PC-9 (cell line): Measurements from ENCODE around the gene DGCR2. TPM values are rescaled to one million over a fixed set of nuclear protein-coding genes. Genes with fewer than 3 reads are reported as not detected.

Experiments
- BruUV-seq: library from RNA; stranded (reverse); fragments of 400-500 nt; replicated peaks from 2 replicates; lab custom pipeline; 2021; lab: Mats Ljungman, UMichigan
- CTCF ChIA-PET: fragments of 300-600 bp; sonication (Branson Sonifier 250); formaldehyde crosslinking; loops from one replicate; lab custom pipeline; 2022; ENCODE audit warnings: antibody characterized with exemption; lab: Charles Lee
- POLR2A ChIA-PET: fragments of 300-600 bp; sonication (Branson Sonifier 250); formaldehyde crosslinking; loops from one replicate; lab custom pipeline; 2022; ENCODE audit warnings: antibody characterized with exemption; ENCODE audit not compliant: unreplicated experiment; lab: Charles Lee
- DNase-seq, 2 experiments: peaks; one replicate each; pipeline versions ENCODE4 v3.0.0 to v3.0.0-alpha.2; 2015 to 2022; ENCODE audit warnings: mixed read lengths in 1 of 2
- H2AFZ ChIP-seq: fragments of 200-600 bp; sonication (generic); 2 replicates; pipeline ENCODE4 v1.8.1; 2017; ENCODE audit warnings: antibody characterized with exemption
- H3F3A ChIP-seq: fragments of 200-600 bp; sonication (generic); 2 replicates; pipeline ENCODE4 v1.8.1; 2017; ENCODE audit warnings: antibody characterized with exemption, mild to moderate bottlenecking, low read depth; ENCODE audit not compliant: insufficient read depth
- H3K27ac ChIP-seq: fragments of 200-600 bp; sonication (generic); 2 replicates; pipeline ENCODE4 v1.6.1; 2016; ENCODE audit warnings: mixed run types
- H3K27me3 ChIP-seq: fragments of 200-600 bp; sonication (generic); 2 replicates; pipeline ENCODE4 v1.6.1; 2016; ENCODE audit warnings: low read depth, mixed run types; ENCODE audit not compliant: insufficient read depth
- H3K36me3 ChIP-seq: fragments of 200-600 bp; sonication (generic); 2 replicates; pipeline ENCODE4 v1.6.1; 2016; ENCODE audit warnings: low read depth, mixed run types
- H3K4me1 ChIP-seq: fragments of 200-600 bp; sonication (generic); replicated peaks from 2 replicates; pipeline ENCODE4 v1.6.1; 2016; ENCODE audit warnings: mixed run types; ENCODE audit not compliant: insufficient read depth
- H3K4me2 ChIP-seq: fragments of 200-600 bp; sonication (generic); 2 replicates; pipeline ENCODE4 v1.6.1; 2017; ENCODE audit warnings: mixed run types
- H3K4me3 ChIP-seq: fragments of 200-600 bp; sonication (generic); 2 replicates; pipeline ENCODE4 v1.6.1; 2016; ENCODE audit warnings: mixed run types
- H3K79me2 ChIP-seq: fragments of 200-600 bp; sonication (generic); 2 replicates; pipeline ENCODE4 v1.6.1; 2017; ENCODE audit warnings: low read depth, mixed run types
- H3K9me2 ChIP-seq: fragments of 200-600 bp; sonication (generic); 2 replicates; pipeline ENCODE4 v1.8.1; 2017; ENCODE audit warnings: mild to moderate bottlenecking; ENCODE audit not compliant: insufficient read depth
- H3K9me3 ChIP-seq: fragments of 200-600 bp; sonication (generic); 2 replicates; pipeline ENCODE4 v1.8.1; 2016; ENCODE audit warnings: low read depth; ENCODE audit not compliant: insufficient read depth
- H4K20me1 ChIP-seq: fragments of 200-600 bp; sonication (generic); 2 replicates; pipeline ENCODE4 v1.8.1; 2017; ENCODE audit not compliant: insufficient read depth
- EZH2 ChIP-seq: fragments of 200-600 bp; sonication (generic); IDR thresholded peaks from 2 replicates; pipeline ENCODE4 v1.8.0; 2017; ENCODE audit warnings: antibody characterized with exemption, low read depth
- intact Hi-C: fragments of 100-400 bp; cut with micrococcal nuclease; formaldehyde crosslinking; loops from one replicate; pipeline ENCODE4 v1.10.0; 2022; ENCODE audit not compliant: unreplicated experiment
- total RNA-seq: library from RNA; stranded (reverse); gene quantifications from 2 replicates; pipeline ENCODE4 v1.2.3, GENCODE V29; 2021
- TF ChIP-seq, protein P1 (sequence below): fragments of 200-600 bp; sonication (generic); conservative IDR thresholded peaks from 2 replicates; pipeline ENCODE4 v1.6.1; 2017; ENCODE audit warnings: mixed run types, antibody characterized with exemption, mild to moderate bottlenecking, moderate library complexity

DGCR2 gene
- total RNA-seq, 1 experiment from 2014 or later: 37.6 TPM

DNA sequence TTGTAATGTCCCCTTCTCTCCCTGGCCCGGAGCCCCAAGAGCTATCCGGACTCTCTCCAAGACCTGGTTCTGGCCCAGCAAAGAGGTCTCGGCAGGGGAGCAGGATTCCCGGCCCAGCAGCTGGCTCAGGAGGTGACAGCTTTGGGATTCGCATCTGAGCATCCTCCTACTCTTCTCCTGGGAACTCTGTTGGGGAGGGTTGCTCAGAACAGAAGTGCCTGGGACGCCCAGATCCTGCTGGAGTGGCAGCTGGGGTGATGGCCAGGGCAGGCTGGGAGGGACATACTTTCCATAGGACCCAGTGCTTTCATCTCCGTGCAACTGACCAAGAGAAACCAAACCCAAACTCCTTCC is 102.6 kb downstream of the DGCR2 start:
- no peaks in the 10 kb centered on the region for H3K9me2 ChIP-seq
- no peaks in the 10 kb centered on the region for H3F3A ChIP-seq
- no peaks in the 10 kb centered on the region for H3K79me2 ChIP-seq
- BruUV-seq: no TSS peak
- DNase-seq: no peak
- no peak overlapping the region for H2AFZ ChIP-seq
- ChIA-PET CTCF (no interaction called here), POLR2A (no interaction called here)
- H3K9me3 ChIP-seq: no peaks in the 10 kb centered on the region
- H3K36me3 ChIP-seq: no peaks in the 10 kb centered on the region
- no peak overlapping the region for H3K4me3 ChIP-seq
- no peaks in the 10 kb centered on the region for H4K20me1 ChIP-seq
- H3K27me3 ChIP-seq: no peaks in the 10 kb centered on the region
- H3K27ac ChIP-seq: no peak overlapping the region
- no peak overlapping the region for H3K4me2 ChIP-seq
- H3K4me1 ChIP-seq: no peaks in the 10 kb centered on the region
- intact Hi-C loops: no loop called here
- no peak for TF ChIP-seq EZH2
- TF ChIP-seq, protein P1, sequence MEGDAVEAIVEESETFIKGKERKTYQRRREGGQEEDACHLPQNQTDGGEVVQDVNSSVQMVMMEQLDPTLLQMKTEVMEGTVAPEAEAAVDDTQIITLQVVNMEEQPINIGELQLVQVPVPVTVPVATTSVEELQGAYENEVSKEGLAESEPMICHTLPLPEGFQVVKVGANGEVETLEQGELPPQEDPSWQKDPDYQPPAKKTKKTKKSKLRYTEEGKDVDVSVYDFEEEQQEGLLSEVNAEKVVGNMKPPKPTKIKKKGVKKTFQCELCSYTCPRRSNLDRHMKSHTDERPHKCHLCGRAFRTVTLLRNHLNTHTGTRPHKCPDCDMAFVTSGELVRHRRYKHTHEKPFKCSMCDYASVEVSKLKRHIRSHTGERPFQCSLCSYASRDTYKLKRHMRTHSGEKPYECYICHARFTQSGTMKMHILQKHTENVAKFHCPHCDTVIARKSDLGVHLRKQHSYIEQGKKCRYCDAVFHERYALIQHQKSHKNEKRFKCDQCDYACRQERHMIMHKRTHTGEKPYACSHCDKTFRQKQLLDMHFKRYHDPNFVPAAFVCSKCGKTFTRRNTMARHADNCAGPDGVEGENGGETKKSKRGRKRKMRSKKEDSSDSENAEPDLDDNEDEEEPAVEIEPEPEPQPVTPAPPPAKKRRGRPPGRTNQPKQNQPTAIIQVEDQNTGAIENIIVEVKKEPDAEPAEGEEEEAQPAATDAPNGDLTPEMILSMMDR: no peak

DNA sequence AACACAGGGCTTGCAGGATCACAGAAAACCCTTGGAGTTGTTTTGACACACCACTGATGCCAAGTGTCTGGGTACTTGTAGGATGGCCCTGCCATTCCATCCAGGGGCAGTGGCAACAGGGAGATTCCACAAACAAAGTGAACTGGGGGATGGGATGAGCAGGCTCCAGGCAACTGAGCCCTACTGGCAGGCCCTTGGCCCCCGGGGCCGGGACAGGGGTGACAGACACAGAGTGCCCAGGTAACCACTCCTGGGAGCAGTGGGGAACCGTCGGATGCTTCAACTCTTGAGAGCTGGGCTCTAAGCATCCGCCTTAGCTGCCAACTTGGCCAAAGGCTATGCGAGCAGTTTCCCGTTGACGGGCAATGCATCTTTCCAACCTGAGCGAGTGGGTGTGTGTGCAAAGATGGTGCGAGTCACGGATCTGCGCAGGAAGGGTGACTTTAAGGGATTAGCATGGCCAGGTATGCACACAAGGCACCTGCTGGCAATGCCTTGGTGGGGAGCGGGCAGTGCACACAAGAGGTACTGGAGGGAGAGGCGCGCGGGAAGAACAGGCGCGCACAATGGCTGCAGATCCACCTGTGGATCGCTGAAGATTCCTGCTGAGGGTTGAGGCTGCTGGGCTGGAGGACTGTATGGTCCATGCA is 103.1 kb downstream of the DGCR2 start:
- intact Hi-C loops: no loop called here
- no peak for DNase-seq
- Histone ChIP-seq H3F3A (no peaks in the 10 kb centered on the region), H3K79me2 (no peaks in the 10 kb centered on the region), H3K9me3 (no peaks in the 10 kb centered on the region), H4K20me1 (no peaks in the 10 kb centered on the region), H3K4me1 (no peaks in the 10 kb centered on the region; the same call in 1 of the 2 replicates), H3K27me3 (no peaks in the 10 kb centered on the region), H2AFZ (no peak overlapping the region), H3K36me3 (no peaks in the 10 kb centered on the region), H3K27ac (no peak overlapping the region), H3K4me3 (no peak overlapping the region), H3K9me2 (no peaks in the 10 kb centered on the region), H3K4me2 (no peak overlapping the region)
- ChIA-PET CTCF (no interaction called here), POLR2A (no interaction called here)
- no TSS peak for BruUV-seq
- TF ChIP-seq EZH2: no peak

DNA sequence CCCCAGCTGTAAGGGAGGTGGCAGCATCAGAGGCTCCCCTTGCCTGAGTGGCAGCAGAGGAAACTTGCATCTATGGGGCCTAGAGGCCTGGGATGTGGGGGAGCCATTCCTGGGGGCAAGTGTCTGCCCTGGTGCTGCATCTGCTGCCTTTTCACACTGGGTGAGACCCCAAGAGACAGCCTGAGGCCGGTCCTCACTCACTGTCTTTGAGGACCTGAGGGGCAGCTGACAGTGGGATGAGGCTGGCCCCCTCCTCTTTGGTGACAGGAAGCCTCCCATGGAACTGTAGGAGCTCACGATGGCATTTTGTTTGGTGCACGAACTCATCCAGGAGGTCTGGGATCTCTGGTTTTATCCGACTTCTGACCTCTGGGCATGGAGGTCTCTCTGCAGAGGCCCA is 104.0 kb downstream of the DGCR2 start:
- intact Hi-C loops: no loop called here
- TF ChIP-seq, protein P1: no peak
- no peak for TF ChIP-seq EZH2
- ChIA-PET POLR2A (no interaction called here), CTCF (no interaction called here)
- no peaks in the 10 kb centered on the region for H3K36me3 ChIP-seq
- no peaks in the 10 kb centered on the region for H3K79me2 ChIP-seq
- BruUV-seq: no TSS peak
- H3K4me3 ChIP-seq: no peak overlapping the region
- H3K9me3 ChIP-seq: no peaks in the 10 kb centered on the region
- no peaks in the 10 kb centered on the region for H4K20me1 ChIP-seq
- H3K4me2 ChIP-seq: no peak overlapping the region
- no peak overlapping the region for H2AFZ ChIP-seq
- H3F3A ChIP-seq: no peaks in the 10 kb centered on the region
- H3K4me1 ChIP-seq: no peaks in the 10 kb centered on the region; the same call in 1 of the 2 replicates
- H3K9me2 ChIP-seq: no peaks in the 10 kb centered on the region
- DNase-seq: no peak
- H3K27me3 ChIP-seq: no peaks in the 10 kb centered on the region
- no peak overlapping the region for H3K27ac ChIP-seq
